Measurements from ENCODE around the gene CD44. TPM values are rescaled to one million over a fixed set of nuclear protein-coding genes. Genes with fewer than 3 reads are reported as not detected.

Gene CD44
- total and polyA plus RNA-seq, 10 of the 15 experiments (the other 5 are each of a cell fraction or from before 2014, with no cell fraction given) = 57.1 to 293 (median 120) TPM

GRCh38 chr11:35245786-35246185 is 106.8 kb downstream of the CD44 start:
- no peak for ATAC-seq
- Histone ChIP-seq H4K20me1 (ENCODE audit: control insufficient read depth, insufficient read depth) (no peaks in the 10 kb centered on the region), H3K4me1 (ENCODE audit: control insufficient read depth, insufficient read depth, low read length) (no peaks in the 10 kb centered on the region), H3K9me3 (replicated peaks; ENCODE audit: control insufficient read depth, insufficient read depth, low read length) (peaks cover 4% of the 10 kb centered on the region; the same call in 1 of the 3 replicates), H3K79me2 (ENCODE audit: control insufficient read depth, insufficient read depth, low read length) (no peaks in the 10 kb centered on the region), H3K36me3 (ENCODE audit: control insufficient read depth in 2 of 2, insufficient read depth in 2 of 2, low read length in 1 of 2) (no peaks in the 10 kb centered on the region), H3K4me2 (ENCODE audit: control insufficient read depth, insufficient read depth) (no peak overlapping the region), H3K27me3 (replicated peaks in 1 of 2; ENCODE audit: control insufficient read depth in 2 of 2, insufficient read depth in 2 of 2, low read length in 1 of 2) (no peaks in the 10 kb centered on the region), H3K4me3 (no peak overlapping the region), H3K27ac (ENCODE audit: control insufficient read depth, insufficient read depth) (no peak overlapping the region), H3K9ac (ENCODE audit: control insufficient read depth, insufficient read depth, low read length) (no peak overlapping the region), H2AFZ (ENCODE audit: control insufficient read depth, low read depth, low read length) (no peak overlapping the region)
- ChIA-PET POLR2A (interaction anchor here (0.7 kb wide), 1 partner anchor 10 kb away, joined by 3 read pairs; no protein-coding TSS in a partner anchor), SMC1A (ENCODE audit: uncharacterized antibody, unreplicated experiment) (interaction anchor here (0.8 to 2.5 kb wide), 11 partner anchors 10 to 321 kb away, joined by 3 to 11 read pairs (median 4); no protein-coding TSS in a partner anchor), CTCF (interaction anchor here (1.0 to 2.4 kb wide), 4 partner anchors 10 to 243 kb away, joined by 3 to 8 read pairs (median 4); no protein-coding TSS in a partner anchor), RAD21 (ENCODE audit: unreplicated experiment) (interaction anchor here (1.0 to 1.8 kb wide), 5 partner anchors 10 to 147 kb away, joined by 3 to 4 read pairs (median 3); no protein-coding TSS in a partner anchor)
- in situ Hi-C loops (cut with MboI) = no loop called here
- intact Hi-C loops (cut with micrococcal nuclease; ENCODE audit: unreplicated experiment) = no loop called here
- TF ChIP-seq SP1 (IDR thresholded peaks at IDR 0.05; ENCODE audit: low read depth, low read length) (no peak), IRF4 (IDR thresholded peaks at IDR 0.05; ENCODE audit: low read depth, low read length) (no peak)
- no peak for FAIRE-seq
- no peak for DNase-seq (ENCODE audit: low read depth, low spot score)
- BruUV-seq (replicated peaks) = no TSS peak
- WGBS (ENCODE audit: insufficient coverage, insufficient replicate concordance, low lambda C conversion rate, missing lambda C conversion rate) = 0% methylated on average over 1 of the region's 1 CpG

- Histone ChIP-seq H2AFZ (ENCODE audit: control insufficient read depth, low read depth, low read length) (no peak overlapping the region), H4K20me1 (ENCODE audit: control insufficient read depth, insufficient read depth) (no peaks in the 10 kb centered on the region), H3K9ac (ENCODE audit: control insufficient read depth, insufficient read depth, low read length) (no peak overlapping the region), H3K79me2 (ENCODE audit: control insufficient read depth, insufficient read depth, low read length) (no peaks in the 10 kb centered on the region), H3K4me1 (ENCODE audit: control insufficient read depth, insufficient read depth, low read length) (no peaks in the 10 kb centered on the region), H3K27ac (ENCODE audit: control insufficient read depth, insufficient read depth) (no peak overlapping the region), H3K27me3 (replicated peaks in 1 of 2; ENCODE audit: control insufficient read depth in 2 of 2, insufficient read depth in 2 of 2, low read length in 1 of 2) (no peaks in the 10 kb centered on the region), H3K9me3 (replicated peaks; ENCODE audit: control insufficient read depth, insufficient read depth, low read length) (peaks cover 4% of the 10 kb centered on the region; the same call in 1 of the 3 replicates), H3K4me3 (no peak overlapping the region), H3K36me3 (ENCODE audit: control insufficient read depth in 2 of 2, insufficient read depth in 2 of 2, low read length in 1 of 2) (no peaks in the 10 kb centered on the region), H3K4me2 (ENCODE audit: control insufficient read depth, insufficient read depth) (no peak overlapping the region)
- BruUV-seq (replicated peaks) = no TSS peak
- DNase-seq (ENCODE audit: low read depth, low spot score) = no peak
- FAIRE-seq = no peak
- POLR2A ChIA-PET = interaction anchor here (0.7 kb wide), 1 partner anchor 9 kb away, joined by 3 read pairs; no protein-coding TSS in a partner anchor
- TF ChIP-seq EP300 (IDR thresholded peaks at IDR 0.05; ENCODE audit: borderline replicate concordance in 1 of 2, control insufficient read depth in 1 of 2, low read depth in 2 of 2, low read length in 2 of 2) = no peak
- no peak for TF ChIP-seq CBX5 (IDR thresholded peaks at IDR 0.05; ENCODE audit: low read depth)
- intact Hi-C loops (cut with micrococcal nuclease; ENCODE audit: unreplicated experiment) (no loop called here), in situ Hi-C loops (cut with MboI) (no loop called here)
- SMC1A ChIA-PET (ENCODE audit: uncharacterized antibody, unreplicated experiment) = interaction anchor here (0.8 to 2.5 kb wide), 10 partner anchors 10 to 321 kb away, joined by 3 to 11 read pairs (median 4); no protein-coding TSS in a partner anchor
- CTCF ChIA-PET = interaction anchor here (1.0 to 2.4 kb wide), 7 partner anchors 8 to 244 kb away, joined by 3 to 8 read pairs (median 3); no protein-coding TSS in a partner anchor
- RAD21 ChIA-PET (ENCODE audit: unreplicated experiment) = interaction anchor here (1.1 to 1.8 kb wide), 3 partner anchors 10 to 122 kb away, joined by 3 to 4 read pairs (median 3); no protein-coding TSS in a partner anchor
- 54% methylated on average over 2 of the region's 2 CpGs for WGBS (ENCODE audit: insufficient coverage, insufficient replicate concordance, low lambda C conversion rate, missing lambda C conversion rate)
- ATAC-seq = no peak
Measured at GRCh38 chr11:35246745-35247144, 107.8 kb downstream of the CD44 start.

All from GM12878 (cell line).